Testis (tissue), 3 donors: Measurements from ENCODE around the gene ZNRF4. TPM values are rescaled to one million over a fixed set of nuclear protein-coding genes. Genes with fewer than 3 reads are reported as not detected.
"Not testable (repeated sequence)": the region's sequence is repeated elsewhere in the genome, so short reads cannot be mapped to it uniquely, and the experiment has no call there.

Experiments
- DNase-seq: peaks from one replicate; pipeline ENCODE4 v3.0.0-alpha.2; 2019
- H3K27ac ChIP-seq, 2 donors: fragments of 200-600 bp; sonication (generic); one replicate each; pipeline ENCODE4 v1.5.1; 2019
- H3K27me3 ChIP-seq: fragments of 200-600 bp; sonication (generic); one replicate; pipeline ENCODE4 v1.5.1; 2019
- H3K36me3 ChIP-seq: fragments of 200-600 bp; sonication (generic); one replicate; pipeline ENCODE4 v1.5.1; 2017; ENCODE audit warnings: low read depth; ENCODE audit errors: missing control alignments
- H3K4me1 ChIP-seq: fragments of 200-600 bp; sonication (generic); one replicate; pipeline ENCODE4 v1.5.1; 2019
- H3K4me3 ChIP-seq, 2 donors: fragments of 200-600 bp; sonication (generic); one replicate each; pipeline ENCODE4 v1.5.1; 2017 to 2019
- H3K9me3 ChIP-seq: fragments of 200-600 bp; sonication (generic); one replicate; pipeline ENCODE4 v1.5.1; 2017
- POLR2A ChIP-seq: fragments of 450-650 bp; IDR thresholded peaks from one replicate; pipeline ENCODE4 v1.6.1; 2017; ENCODE audit warnings: antibody characterized with exemption, mild to moderate bottlenecking, moderate library complexity
- WGBS, 2 donors: methylation state at CpG; one replicate each; pipeline ENCODE4 v1.1.5; 2018; 5-methylcytosine and 5-hydroxymethylcytosine counted together
- intact Hi-C: fragments of 100-400 bp; cut with DNase I; formaldehyde crosslinking; loops from one replicate; pipeline ENCODE4 v1.15.1; 2023; ENCODE audit warnings: low total_unique reads
- polyA plus RNA-seq: library from polyadenylated mRNA; stranded (reverse); fragments of 350-450 nt; fragmentation: Illumina TruSeq; extraction: RNeasy Lipid Tissue Mini Kit (QIAGEN cat#74804); gene quantifications from one replicate; pipeline ENCODE4 v1.2.3, GENCODE V29; 2014; ENCODE audit warnings: low read depth, low replicate concordance; ENCODE audit not compliant: insufficient read depth
- total RNA-seq, 2 donors: library from RNA; depleted of rRNA; stranded (reverse); fragments of >200 nt; gene quantifications; one replicate each; pipeline ENCODE4 v1.2.3, GENCODE V29; 2016
- TF ChIP-seq, protein P1 (sequence below), 3 experiments: fragments of 450-650 bp in 2 of 3; fragments of 200-600 bp in 1 of 3; sonication (generic) in 1 of 3; IDR thresholded peaks; one replicate each; pipeline ENCODE4 v1.5.1; 2016 to 2019; ENCODE audit warnings: antibody characterized with exemption in 3 of 3, mild to moderate bottlenecking in 2 of 3, moderate library complexity in 1 of 3

The ZNRF4 gene
- total and polyA plus RNA-seq, 3 donors from 2014 or later = 74.1 to 147 (median 137) TPM

GRCh38 chr19:5484398-5485285, 29.4 kb downstream of the ZNRF4 start:
- no peak overlapping the region for H3K27ac ChIP-seq
- TF ChIP-seq, protein P1, sequence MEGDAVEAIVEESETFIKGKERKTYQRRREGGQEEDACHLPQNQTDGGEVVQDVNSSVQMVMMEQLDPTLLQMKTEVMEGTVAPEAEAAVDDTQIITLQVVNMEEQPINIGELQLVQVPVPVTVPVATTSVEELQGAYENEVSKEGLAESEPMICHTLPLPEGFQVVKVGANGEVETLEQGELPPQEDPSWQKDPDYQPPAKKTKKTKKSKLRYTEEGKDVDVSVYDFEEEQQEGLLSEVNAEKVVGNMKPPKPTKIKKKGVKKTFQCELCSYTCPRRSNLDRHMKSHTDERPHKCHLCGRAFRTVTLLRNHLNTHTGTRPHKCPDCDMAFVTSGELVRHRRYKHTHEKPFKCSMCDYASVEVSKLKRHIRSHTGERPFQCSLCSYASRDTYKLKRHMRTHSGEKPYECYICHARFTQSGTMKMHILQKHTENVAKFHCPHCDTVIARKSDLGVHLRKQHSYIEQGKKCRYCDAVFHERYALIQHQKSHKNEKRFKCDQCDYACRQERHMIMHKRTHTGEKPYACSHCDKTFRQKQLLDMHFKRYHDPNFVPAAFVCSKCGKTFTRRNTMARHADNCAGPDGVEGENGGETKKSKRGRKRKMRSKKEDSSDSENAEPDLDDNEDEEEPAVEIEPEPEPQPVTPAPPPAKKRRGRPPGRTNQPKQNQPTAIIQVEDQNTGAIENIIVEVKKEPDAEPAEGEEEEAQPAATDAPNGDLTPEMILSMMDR (IDR thresholded peaks at IDR 0.05) = no peak
- TF ChIP-seq POLR2A = no peak
- intact Hi-C loops = no loop called here
- DNase-seq = no peak
- no peaks in the 10 kb centered on the region for H3K36me3 ChIP-seq
- 36 to 44% methylated on average over 13 of the region's 13 CpGs for WGBS, 2 donors
- H3K4me1 ChIP-seq = no peaks in the 10 kb centered on the region
- no peaks in the 10 kb centered on the region for H3K9me3 ChIP-seq
- H3K4me3 ChIP-seq = no peak overlapping the region
- H3K27me3 ChIP-seq = no peaks in the 10 kb centered on the region

DNA sequence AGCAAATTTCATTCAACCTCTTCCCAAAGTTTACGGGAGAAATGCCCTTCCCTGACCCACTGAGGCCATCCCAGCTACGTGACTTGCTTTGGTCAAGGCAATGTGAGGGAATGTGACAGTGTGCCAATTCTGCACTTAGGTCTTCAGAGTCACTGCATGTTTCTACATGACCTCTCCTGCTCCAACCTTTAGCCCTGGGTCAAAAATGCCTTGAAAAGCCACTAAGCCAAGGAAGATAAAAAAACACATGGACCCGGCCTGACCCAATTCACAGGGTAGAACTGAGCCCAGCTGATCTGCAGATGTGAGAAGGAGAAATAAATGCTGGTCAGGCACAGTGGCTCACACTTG, 30.0 kb downstream of the ZNRF4 start:
- TF ChIP-seq POLR2A = no peak
- TF ChIP-seq, protein P1 (IDR thresholded peaks at IDR 0.05) = no peak
- Histone ChIP-seq H3K4me3 (no peak overlapping the region), H3K27ac (no peak overlapping the region), H3K4me1 (no peaks in the 10 kb centered on the region), H3K36me3 (no peaks in the 10 kb centered on the region), H3K9me3 (no peaks in the 10 kb centered on the region), H3K27me3 (no peaks in the 10 kb centered on the region)
- DNase-seq = no peak
- intact Hi-C loops = no loop called here
- 81 to 87% methylated on average over 3 of the region's 3 CpGs for WGBS, 2 donors

DNA sequence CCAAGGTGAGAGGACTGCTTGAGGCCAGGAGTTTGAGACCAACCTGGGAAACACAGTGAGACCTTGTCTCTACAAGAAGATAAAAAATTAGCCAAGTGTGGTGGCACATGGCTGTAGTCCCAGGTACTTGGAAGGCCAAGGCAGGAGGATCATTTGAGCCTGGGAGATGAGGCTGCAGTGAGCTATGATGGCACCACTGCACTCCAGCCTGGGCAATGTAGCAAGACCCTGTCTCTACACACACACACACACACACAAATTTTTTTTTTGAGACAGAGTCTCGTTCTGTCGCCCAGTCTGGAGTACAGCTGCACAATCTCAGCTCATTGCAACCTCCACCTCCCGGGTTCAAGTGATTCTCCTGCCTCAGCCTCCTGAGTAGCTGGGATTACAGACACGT, 30.4 kb downstream of the ZNRF4 start:
- H3K9me3 ChIP-seq, intact Hi-C loops, H3K4me1 ChIP-seq, DNase-seq, H3K27ac ChIP-seq, H3K4me3 ChIP-seq, H3K36me3 ChIP-seq, H3K27me3 ChIP-seq: not testable (repeated sequence)
- WGBS, 2 donors = 88 to 92% methylated on average over 3 to 4 of the region's 4 CpGs

DNA sequence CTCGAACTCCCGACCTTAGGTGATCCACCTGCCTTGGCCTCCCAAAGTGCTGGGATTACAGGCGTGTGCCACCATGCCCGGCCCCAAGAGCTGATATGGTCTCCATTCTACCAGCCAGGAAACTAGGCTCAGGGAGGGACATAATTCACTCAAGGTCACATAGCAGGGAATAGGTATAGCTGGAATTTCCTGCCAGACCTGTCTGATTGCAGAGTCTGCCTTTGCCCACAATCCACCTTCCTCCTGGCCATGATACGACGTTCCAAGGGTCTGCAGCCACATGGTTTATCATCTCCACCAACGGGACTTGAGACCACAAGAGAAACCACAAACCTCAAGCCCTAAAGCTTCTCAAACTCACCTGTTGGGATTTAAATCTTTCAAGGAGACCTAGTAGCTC, 32.0 kb downstream of the ZNRF4 start:
- 68 to 80% methylated on average over 7 of the region's 7 CpGs for WGBS, 2 donors

DNA sequence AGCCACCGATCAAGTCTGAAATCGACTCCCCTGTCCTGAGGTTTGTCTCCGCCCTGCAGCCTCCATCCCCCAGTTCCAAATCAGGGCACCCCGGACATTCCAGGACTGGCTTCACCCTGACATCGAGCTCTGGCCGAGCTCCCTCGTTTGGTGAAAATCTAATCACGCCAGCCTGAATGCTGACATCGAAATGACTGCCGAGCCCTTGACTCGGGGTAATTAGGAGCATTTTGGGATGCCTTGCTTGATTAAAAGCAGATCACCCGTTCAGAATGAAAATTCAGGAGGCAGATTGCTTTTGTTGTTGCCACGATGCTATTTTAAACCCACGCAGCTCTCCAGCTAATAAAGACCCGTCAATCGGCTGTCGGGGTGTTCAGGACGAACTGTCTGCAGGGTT, 34.3 kb downstream of the ZNRF4 start:
- WGBS, 2 donors = 40 to 41% methylated on average over 18 of the region's 18 CpGs

More for the DNA sequence above, 32.0 kb downstream of the ZNRF4 start:
- H3K27me3 ChIP-seq = no peaks in the 10 kb centered on the region
- H3K4me3 ChIP-seq = no peak overlapping the region
- no peaks in the 10 kb centered on the region for H3K4me1 ChIP-seq
- no peaks in the 10 kb centered on the region for H3K9me3 ChIP-seq
- intact Hi-C loops = no loop called here
- no peaks in the 10 kb centered on the region for H3K36me3 ChIP-seq
- DNase-seq = no peak
- TF ChIP-seq, protein P1 (IDR thresholded peaks at IDR 0.05) = no peak
- TF ChIP-seq POLR2A = no peak
- no peak overlapping the region for H3K27ac ChIP-seq

More for the DNA sequence above, 34.3 kb downstream of the ZNRF4 start:
- no peaks in the 10 kb centered on the region for H3K27me3 ChIP-seq
- TF ChIP-seq, protein P1 (IDR thresholded peaks at IDR 0.05) = no peak
- no peak for TF ChIP-seq POLR2A
- H3K4me3 ChIP-seq = no peak overlapping the region
- no peak overlapping the region for H3K27ac ChIP-seq
- no peak for DNase-seq
- intact Hi-C loops = no loop called here
- no peaks in the 10 kb centered on the region for H3K4me1 ChIP-seq
- H3K36me3 ChIP-seq = no peaks in the 10 kb centered on the region
- no peaks in the 10 kb centered on the region for H3K9me3 ChIP-seq
